ENCODE measurements around the gene TBX19.
A peak's percentile ranks its signal among the peaks of the same experiment; 100 is the strongest.

Gene TBX19

GRCh38 chr1:168285521-168285790 is 4.8 kb downstream of the TBX19 start:
- DNase-seq, result peak; percentile 39

GRCh38 chr1:168285971-168286927 is 5.6 kb downstream of the TBX19 start:
- DNase-seq, result no peak

- peak; percentile 53 for DNase-seq
These were observed 6.6 kb downstream of the TBX19 start for GRCh38 chr1:168287237-168287664.

DNA sequence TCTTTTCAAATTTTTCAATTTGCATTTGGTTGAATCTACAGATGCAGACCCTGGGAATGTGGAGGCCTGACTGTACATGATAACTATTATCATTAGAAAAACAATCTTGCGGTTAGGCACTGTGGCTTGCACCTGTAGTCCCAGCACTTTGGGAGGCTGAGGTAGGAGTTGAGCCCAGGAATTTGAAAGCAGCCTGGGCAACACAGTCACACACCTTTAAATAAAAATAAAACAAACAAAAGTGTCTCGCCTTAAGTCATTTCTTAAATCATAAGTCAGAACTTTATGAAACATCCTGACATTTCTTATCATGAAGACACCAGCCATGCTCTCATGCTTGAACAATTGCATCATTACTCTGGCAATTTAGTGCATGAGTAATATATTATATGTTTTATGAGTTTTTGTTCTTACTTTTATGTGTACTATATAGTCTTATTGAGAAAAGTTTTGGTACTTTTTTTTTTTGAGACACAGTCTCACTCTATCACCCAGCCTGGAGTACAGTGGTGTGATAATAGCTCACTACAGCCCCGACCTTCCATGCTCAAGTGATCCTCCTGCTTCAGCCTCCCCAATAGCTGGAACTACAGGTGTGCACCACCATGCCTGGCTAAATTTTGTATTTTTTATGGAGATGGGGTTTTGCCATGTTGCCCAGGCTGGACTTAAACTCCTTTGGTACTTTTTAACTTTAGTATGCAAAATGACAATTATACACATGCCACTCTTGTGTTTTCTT is 7.8 kb downstream of the TBX19 start:
- DNase-seq, result no peak

GRCh38 chr1:168291222-168291837 is 10.7 kb downstream of the TBX19 start:
- DNase-seq, result peak; percentile 90

DNA sequence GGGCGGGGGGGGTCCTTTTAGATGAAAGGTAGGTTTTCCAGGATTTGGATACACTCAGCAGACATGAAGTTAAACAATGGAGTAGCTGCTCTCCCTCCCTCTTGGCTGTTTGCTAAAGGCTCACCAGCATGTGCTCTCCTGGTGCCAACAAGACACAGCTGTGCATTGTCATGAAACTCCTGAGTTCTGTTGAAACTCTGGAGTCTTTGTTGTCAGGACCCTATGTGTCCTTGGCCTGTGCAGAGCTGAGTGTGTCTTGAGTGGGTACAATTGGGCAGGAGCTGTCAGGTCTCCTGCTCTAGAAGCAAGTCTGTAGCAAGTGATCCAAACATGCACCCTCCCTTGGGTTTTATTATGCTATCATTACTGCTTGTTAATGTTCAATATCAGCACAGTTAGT is 12.7 kb downstream of the TBX19 start:
- no peak for DNase-seq

DNA sequence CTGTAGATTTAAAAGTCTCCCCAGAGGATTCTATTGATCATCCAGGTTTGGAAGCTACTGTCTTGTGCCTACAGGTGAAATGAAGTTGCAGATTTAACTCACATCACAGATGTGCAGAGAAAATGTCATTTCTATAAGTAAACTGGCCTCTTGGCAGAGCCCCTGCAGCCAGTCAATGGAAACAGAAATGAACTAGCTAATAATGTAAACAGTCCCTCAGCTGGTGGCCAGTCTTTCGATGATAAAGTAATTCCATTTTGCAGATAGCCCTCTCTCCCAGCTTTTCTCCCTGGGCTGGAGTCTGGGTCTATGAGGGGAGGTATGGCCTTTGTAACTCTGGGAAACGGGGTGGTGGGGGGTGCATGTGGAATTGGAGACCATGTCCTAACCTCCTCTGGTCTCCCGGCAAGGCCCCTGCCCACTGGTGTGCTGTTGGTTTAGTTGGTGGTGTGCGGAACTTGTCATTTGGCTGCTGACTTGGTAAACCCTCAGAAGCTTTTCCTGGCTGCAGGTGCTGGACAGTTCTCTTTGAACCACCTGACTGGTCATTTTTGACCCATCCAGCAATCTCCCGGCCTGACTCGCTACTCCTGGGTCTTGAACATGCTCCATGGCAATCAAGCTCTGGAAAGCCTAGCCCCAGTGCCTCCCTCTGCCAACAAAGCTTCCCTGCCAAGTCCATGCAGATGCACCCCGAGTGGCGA is 14.9 kb downstream of the TBX19 start:
- DNase-seq, result no peak

DNA sequence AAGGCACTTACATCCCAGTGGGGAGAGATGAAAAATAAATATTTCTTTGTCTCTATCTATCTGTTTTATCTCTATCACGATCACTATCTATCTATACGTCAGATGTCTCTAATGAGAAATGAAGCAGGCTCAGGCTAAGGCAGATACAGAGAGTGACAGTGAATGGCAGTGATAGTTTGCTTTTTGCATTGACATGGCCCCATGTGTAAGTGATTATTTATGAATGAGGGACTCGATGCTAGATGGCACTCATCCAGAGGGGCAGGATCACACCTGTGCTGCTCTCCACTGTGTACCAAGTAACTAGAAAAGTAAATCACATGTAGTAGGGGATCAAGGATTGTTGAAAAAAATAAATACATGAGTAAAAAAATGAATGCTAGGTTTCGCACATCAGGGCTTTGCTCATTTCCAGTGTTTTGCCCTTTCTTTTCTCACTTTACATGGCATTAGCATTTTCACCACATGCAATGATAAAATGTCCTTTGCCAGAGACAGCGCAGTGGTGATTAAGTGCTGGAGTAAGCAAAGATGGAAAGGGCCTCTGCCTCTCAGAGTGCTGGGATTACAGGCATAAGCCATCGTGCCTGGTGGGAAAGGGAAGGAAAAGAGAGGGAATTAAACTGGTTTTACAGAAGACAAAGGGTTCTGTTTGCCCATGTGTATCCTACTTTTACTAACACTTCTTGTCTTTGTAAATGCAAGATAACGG is 16.5 kb downstream of the TBX19 start:
- no peak for DNase-seq

DNA sequence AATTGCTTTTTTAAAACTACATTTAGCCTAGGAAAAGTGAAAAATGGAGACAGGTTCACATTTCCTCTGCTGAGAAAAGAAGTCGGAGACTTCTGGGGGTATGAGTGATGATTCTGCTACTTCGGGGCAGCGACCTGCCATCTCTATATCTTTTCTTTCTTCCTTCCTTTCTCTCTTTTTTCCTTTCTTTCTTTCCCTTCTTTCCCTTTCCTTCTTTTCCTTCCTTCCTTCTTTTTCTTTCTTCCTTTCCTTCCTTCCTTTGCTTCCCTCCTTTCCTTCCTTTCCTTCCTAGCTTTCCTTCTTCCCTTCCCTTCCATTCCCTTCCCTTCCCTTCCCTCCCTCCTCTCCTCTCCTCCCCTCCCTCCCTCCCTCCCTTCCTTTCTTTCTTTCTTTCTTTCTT is 17.8 kb downstream of the TBX19 start:
- DNase-seq, result no peak

DNA sequence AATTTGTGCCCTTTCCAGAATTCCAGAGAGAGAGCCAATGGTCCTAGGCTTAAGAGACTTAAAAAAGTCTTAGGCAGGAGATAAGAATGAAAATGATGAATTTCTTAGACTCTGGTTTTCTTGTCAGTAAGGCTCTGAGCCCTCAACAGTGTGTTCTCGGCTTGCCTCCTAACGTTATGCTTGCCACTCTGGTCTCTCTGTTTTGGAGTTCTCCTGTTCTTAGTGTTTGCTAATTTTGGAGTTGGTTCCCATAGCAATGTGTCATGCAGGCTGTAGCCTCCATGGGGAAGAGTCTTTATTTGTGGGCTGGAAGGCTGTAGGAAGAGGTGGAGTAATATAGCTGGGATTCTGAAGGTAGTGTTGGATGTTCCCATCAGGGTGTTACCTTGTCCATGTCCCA is 19.9 kb downstream of the TBX19 start:
- no peak for DNase-seq

- DNase-seq, result no peak
These were observed 21.1 kb downstream of the TBX19 start for GRCh38 chr1:168301664-168302320.

- DNase-seq, result no peak
These were observed 23.3 kb downstream of the TBX19 start for GRCh38 chr1:168303716-168304540.

DNA sequence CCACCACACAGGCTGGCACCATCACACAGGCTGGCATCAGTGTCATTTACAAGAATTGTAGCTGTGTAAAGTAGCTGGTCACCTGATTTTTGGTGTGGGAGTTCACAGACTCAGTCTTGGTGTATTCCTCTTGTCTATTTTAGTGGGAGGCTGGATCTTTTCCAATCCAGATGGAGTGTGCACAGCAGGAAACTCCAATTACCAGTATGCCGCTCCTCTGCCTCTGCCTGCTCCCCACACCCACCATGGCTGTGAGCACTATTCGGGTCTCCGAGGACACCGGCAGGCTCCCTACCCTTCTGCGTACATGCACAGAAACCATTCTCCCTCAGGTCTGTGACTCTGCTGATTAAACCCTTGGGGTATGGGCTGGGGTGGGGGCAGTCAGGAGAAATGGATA is 24.2 kb downstream of the TBX19 start:
- no peak for DNase-seq

DNA sequence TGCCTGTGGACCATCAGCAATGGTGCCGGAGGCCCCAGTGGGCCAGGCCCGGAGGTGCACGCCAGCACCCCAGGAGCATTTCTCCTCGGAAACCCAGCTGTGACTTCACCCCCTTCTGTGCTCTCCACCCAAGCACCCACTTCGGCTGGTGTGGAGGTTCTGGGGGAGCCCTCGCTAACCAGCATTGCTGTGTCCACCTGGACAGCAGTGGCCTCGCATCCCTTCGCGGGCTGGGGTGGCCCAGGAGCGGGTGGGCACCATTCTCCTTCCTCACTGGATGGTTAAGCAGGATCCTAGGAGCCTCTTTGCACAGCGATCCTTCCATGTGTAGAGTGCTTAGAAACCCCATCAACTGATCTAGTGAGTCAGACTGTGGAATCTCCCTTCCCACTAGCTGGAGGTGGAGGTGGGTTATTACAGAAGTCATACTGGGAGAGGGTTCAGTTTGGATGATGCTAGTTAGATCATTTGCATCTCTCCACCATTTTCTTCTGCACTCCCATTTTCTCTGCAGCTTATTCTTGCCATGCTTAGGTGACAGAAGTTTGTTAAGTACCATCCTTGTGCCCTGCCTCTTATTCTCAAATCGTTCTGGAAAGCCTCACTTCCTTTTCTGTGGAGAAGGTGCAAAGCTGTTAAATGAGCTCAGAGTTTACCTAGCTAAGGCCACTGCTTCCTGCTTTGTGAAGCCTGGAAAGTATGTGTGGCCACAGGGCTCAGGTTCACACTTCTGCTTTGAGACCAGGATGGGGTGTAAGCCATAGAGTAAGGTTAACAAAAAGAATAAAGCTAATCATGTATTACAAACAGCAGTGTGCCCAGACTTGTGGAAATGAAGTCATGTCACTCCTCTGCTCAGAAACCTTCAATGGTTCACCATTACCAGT is 32.3 kb downstream of the TBX19 start:
- no peak for DNase-seq

DNA sequence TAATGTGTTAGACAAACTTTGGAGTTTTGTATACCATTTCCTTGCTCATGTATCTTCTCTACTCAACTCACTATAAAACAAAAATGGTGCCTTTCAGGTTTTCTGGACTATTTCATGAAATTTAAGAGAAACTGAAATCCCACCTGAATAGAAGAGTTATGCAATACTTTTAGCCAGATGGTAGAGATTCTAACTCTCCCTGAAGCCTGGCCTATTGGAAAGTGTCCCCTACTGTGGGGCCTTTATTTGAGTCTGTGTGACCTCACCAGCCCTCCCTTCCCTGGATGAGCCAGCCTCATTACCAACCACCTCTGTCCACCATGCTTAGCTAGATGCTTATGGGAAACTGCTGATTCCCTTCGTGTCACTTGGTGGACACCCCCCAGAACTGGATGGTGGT is 35.5 kb downstream of the TBX19 start:
- DNase-seq, result no peak

- DNase-seq, result no peak
These were observed 36.6 kb downstream of the TBX19 start for GRCh38 chr1:168317309-168317708.

- DNase-seq, result no peak
These were observed 39.0 kb downstream of the TBX19 start for GRCh38 chr1:168319691-168320090.

DNA sequence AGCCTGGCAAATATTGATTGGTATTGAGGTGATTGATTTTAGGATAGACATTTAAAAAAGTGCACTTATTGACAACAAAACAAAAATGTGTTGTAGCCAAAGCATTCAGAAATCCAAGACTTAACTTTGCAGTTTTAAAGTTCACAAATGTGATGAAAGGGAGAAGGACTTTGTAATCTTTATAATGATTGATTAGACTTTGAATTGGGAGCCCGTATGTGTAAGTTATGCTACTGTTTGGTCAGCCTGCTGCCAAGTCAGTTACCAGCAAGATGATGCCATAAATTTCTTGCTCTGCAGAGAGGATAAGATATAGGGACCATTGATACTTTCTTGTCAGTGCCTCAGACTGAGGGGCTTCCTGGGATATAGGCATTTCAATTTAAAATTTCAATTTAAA is 39.5 kb downstream of the TBX19 start:
- no peak for DNase-seq

DNA sequence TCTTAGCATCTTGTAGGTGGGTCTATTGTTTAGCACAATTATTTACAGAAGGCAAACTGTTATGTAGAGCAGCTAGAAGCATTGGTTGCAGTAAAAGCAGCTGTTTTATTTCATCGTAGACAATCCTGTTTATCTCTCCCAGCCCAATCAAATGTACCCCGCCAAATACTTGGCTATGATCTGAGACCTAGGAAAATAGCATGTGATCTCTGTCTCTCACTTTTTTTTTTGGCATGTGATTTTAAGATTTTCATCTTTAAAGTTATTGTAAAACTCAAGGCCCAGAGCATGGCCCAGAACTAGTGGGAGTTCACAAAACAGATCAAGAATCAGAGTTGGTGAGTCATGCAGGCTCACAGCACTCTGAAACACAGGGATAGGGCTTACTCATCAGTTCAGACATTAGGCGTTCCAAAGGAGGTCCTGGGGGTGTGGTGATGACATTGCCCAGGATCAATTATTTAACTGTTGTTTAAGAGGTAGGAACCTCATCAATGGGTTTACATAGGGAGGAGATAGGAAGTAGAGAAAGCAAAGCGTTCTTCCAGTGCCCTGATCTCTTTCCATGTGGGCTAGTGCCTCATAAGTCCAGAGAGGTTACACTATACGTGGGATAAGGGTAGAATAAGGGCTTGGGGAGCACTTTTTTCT is 40.2 kb downstream of the TBX19 start:
- DNase-seq, result no peak
